Loucy (cell line): ENCODE data around the gene RALA.

Experiments used
- H2AFZ ChIP-seq: fragments of 200-600 bp; sonication (generic); 2 replicates; pipeline ENCODE4 v1.6.0; 2016; ENCODE audit warnings: antibody characterized with exemption, mild to moderate bottlenecking, low read length, moderate library complexity
- H3F3A ChIP-seq: fragments of 200-600 bp; 2 replicates; pipeline ENCODE4 v1.6.0; 2016; ENCODE audit warnings: antibody characterized with exemption, low read depth, mild to moderate bottlenecking
- H3K27me3 ChIP-seq: fragments of 200-600 bp; sonication (generic); 2 replicates; pipeline ENCODE4 v1.6.1; 2014; ENCODE audit warnings: low read length, mild to moderate bottlenecking; ENCODE audit not compliant: insufficient read depth, poor library complexity, severe bottlenecking
- H3K36me3 ChIP-seq: fragments of 200-600 bp; sonication (generic); 2 replicates; pipeline ENCODE4 v1.6.1; 2016; ENCODE audit warnings: low read length; ENCODE audit not compliant: insufficient read depth
- H3K4me1 ChIP-seq: fragments of 200-600 bp; sonication (generic); 2 replicates; pipeline ENCODE4 v1.5.1; 2014; ENCODE audit warnings: low read length, mild to moderate bottlenecking; ENCODE audit not compliant: insufficient read depth, poor library complexity, severe bottlenecking
- H3K4me2 ChIP-seq: fragments of 200-600 bp; sonication (generic); 2 replicates; pipeline ENCODE4 v1.6.0; 2014; ENCODE audit warnings: antibody characterized with exemption, low read length, low read depth, mild to moderate bottlenecking; ENCODE audit not compliant: poor library complexity, severe bottlenecking
- H3K4me3 ChIP-seq: fragments of 200-600 bp; sonication (generic); 2 replicates; pipeline ENCODE4 v1.5.1; 2014; ENCODE audit warnings: low read length, mild to moderate bottlenecking, mixed read lengths; ENCODE audit not compliant: poor library complexity, severe bottlenecking
- H3K79me2 ChIP-seq: fragments of 200-600 bp; sonication (generic); 2 replicates; pipeline ENCODE4 v1.6.1; 2014; ENCODE audit warnings: low read length; ENCODE audit not compliant: insufficient read depth
- H3K9ac ChIP-seq: fragments of 200-600 bp; sonication (generic); 2 replicates; pipeline ENCODE4 v1.6.0; 2014; ENCODE audit warnings: mild to moderate bottlenecking, low read depth, low read length, moderate library complexity; ENCODE audit not compliant: poor library complexity, severe bottlenecking
- H3K9me2 ChIP-seq: fragments of 200-600 bp; sonication (generic); replicated peaks from 2 replicates; pipeline ENCODE4 v1.6.1; 2016; ENCODE audit warnings: low read depth, low read length, mixed read lengths
- H3K9me3 ChIP-seq: fragments of 200-600 bp; sonication (generic); 2 replicates; pipeline ENCODE4 v1.6.1; 2014; ENCODE audit warnings: mild to moderate bottlenecking, antibody characterized with exemption, low read length, low read depth; ENCODE audit not compliant: insufficient read depth
- H4K20me1 ChIP-seq: fragments of 200-600 bp; sonication (generic); 2 replicates; pipeline ENCODE4 v1.6.0; 2014; ENCODE audit warnings: antibody characterized with exemption, low read length, mild to moderate bottlenecking; ENCODE audit not compliant: insufficient read depth, poor library complexity, severe bottlenecking
- CTCF ChIP-seq: fragments of 200-600 bp; sonication (generic); conservative IDR thresholded peaks from 2 replicates; pipeline ENCODE4 v1.5.1; 2014; ENCODE audit warnings: mild to moderate bottlenecking, antibody characterized with exemption, low read length
- EZH2phosphoT487 ChIP-seq: fragments of 200-600 bp; IDR thresholded peaks from 2 replicates; pipeline ENCODE4 v1.6.1; 2018; ENCODE audit warnings: antibody characterized with exemption, mild to moderate bottlenecking, moderate library complexity, borderline replicate concordance

Gene RALA

DNA sequence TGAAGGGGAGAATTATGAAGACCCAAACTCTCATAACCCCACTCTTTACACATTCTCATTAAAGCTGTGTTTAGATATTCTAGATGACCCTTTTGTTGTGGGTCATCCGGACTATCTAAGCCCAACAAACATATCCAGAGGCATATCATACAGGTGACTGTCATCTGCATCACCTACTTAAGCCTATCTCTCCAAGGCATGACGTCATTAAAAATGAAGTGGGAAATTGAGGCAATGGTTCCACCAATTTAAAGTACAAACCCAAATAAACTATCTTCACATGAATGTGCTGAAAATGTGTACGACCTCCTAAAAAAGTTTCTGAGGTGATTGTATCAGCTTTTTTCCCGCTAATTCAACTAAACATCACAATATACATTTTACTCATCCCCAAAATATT lies 4.5 kb upstream of the RALA start:
- no peaks in the 10 kb centered on the region for H3K36me3 ChIP-seq
- H2AFZ ChIP-seq: no peak overlapping the region
- peaks cover under 1% of the 10 kb centered on the region for H4K20me1 ChIP-seq
- H3K4me2 ChIP-seq: no peak overlapping the region
- H3K9me3 ChIP-seq: no peaks in the 10 kb centered on the region
- no peak overlapping the region for H3K4me3 ChIP-seq
- TF ChIP-seq CTCF: no peak
- TF ChIP-seq EZH2phosphoT487: no peak
- no peaks in the 10 kb centered on the region for H3F3A ChIP-seq
- no peak overlapping the region for H3K9ac ChIP-seq
- H3K9me2 ChIP-seq: no peaks in the 10 kb centered on the region
- H3K27me3 ChIP-seq: no peaks in the 10 kb centered on the region
- peaks cover 14% of the 10 kb centered on the region for H3K79me2 ChIP-seq
- peaks cover 13% of the 10 kb centered on the region for H3K4me1 ChIP-seq

DNA sequence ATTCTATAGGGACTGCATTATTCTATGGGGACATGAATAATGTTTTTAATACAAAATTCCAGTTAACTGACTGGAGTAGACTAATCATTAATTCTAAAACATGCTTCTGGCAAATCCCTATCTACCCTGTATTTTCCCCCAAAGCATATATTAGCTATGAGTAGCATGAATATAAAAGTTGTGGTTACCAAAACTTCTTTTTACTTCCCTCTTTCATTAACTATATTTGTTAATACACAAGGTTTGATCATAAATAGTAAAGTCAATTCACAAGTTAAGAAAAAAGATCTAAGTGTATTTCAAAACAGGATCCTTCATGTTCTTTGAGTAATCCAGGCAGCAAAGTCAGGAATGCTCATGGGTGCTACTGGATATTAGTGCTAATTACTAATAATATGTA lies 2.9 kb upstream of the RALA start:
- Histone ChIP-seq H3K9me3 (no peaks in the 10 kb centered on the region), H3K9ac (no peak overlapping the region), H2AFZ (no peak overlapping the region), H3K36me3 (no peaks in the 10 kb centered on the region), H3K27me3 (no peaks in the 10 kb centered on the region), H4K20me1 (peaks cover 16% of the 10 kb centered on the region), H3K4me2 (no peak overlapping the region), H3K4me1 (peaks cover 26% of the 10 kb centered on the region), H3K79me2 (peaks cover 30% of the 10 kb centered on the region), H3F3A (no peaks in the 10 kb centered on the region), H3K4me3 (no peak overlapping the region), H3K9me2 (no peaks in the 10 kb centered on the region)
- TF ChIP-seq CTCF (no peak), EZH2phosphoT487 (no peak)

- Histone ChIP-seq H4K20me1 (peaks cover 22% of the 10 kb centered on the region), H3K4me3 (no peak overlapping the region), H3K36me3 (no peaks in the 10 kb centered on the region), H3K79me2 (peaks cover 38% of the 10 kb centered on the region), H3F3A (no peaks in the 10 kb centered on the region), H3K9me3 (no peaks in the 10 kb centered on the region), H3K4me2 (no peak overlapping the region), H3K9ac (no peak overlapping the region), H3K9me2 (no peaks in the 10 kb centered on the region), H2AFZ (no peak overlapping the region), H3K27me3 (no peaks in the 10 kb centered on the region), H3K4me1 (peaks cover 33% of the 10 kb centered on the region)
- TF ChIP-seq EZH2phosphoT487 (no peak), CTCF (no peak)
Measured at GRCh38 chr7:39621261-39621660, 2.1 kb upstream of the RALA start.
